ENCODE measurements around the gene PARD3. TPM values are rescaled to one million over a fixed set of nuclear protein-coding genes. Genes with fewer than 3 reads are reported as not detected.

Gene PARD3
- polyA plus RNA-seq, 2 of the 4 experiments (the other 2 are of a cell fraction): 110 to 200 TPM

DNA sequence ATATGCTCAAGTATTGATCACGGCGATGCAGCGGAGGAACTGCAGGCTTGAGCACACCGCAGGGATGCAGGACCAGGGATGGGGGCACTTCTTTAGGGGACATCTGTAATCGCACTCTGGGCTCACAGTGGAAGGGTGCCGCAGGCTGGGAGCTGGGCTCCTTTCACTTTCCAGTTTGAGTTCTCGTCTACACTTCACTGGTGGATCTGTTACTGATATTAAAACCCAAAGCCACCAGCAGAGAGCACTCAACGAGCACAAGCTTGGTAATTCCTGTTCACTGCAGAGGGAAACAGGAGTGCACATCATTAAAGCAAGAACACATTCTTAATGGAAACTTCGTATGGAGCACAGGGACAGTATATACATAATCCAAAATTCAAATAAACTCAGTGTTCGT, 91.3 kb downstream of the PARD3 start:
- 66% methylated on average over 10 of the region's 10 CpGs for WGBS (ENCODE audit: missing lambda C conversion rate)

DNA sequence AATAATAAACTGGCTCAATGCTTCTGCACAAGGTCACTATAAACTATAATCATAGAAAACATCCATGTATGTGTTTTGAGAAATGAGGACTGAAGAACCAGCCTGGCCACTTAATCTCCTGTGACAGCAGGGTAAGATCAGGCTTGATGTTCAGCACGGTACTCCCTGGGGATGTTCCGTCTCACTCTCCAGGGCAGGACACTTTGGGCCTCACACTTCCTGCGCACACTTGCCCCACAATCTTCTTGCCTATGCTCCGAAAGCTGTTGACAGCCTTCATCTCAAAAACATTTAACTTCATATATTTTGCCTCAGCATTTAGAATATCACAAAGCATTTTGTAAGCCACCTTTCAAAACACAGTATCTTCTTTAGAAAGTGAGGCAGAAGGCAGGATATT, 92.7 kb downstream of the PARD3 start:
- 93% methylated on average over 4 of the region's 4 CpGs for WGBS (ENCODE audit: missing lambda C conversion rate)
- no peak for FAIRE-seq
- no peak for DNase-seq (ENCODE audit: low read depth in 1 of 2, low spot score in 1 of 2)
- ATAC-seq: no peak
- H3K9me3 ChIP-seq: no peaks in the 10 kb centered on the region
- H3K4me1 ChIP-seq: peaks cover 48% of the 10 kb centered on the region
- H3K27ac ChIP-seq: no peak overlapping the region
- POLR2A ChIA-PET: no interaction called here
- H3K4me2 ChIP-seq: no peak overlapping the region
- CTCF ChIA-PET: interaction anchor here (0.6 to 3.3 kb wide), 8 partner anchors 11 to 57 kb away, joined by 3 to 22 read pairs (median 4); no protein-coding TSS in a partner anchor
- TF ChIP-seq MAZ (IDR thresholded peaks at IDR 0.05; ENCODE audit: borderline replicate concordance, low read depth, low read length) (no peak), EP300 (IDR thresholded peaks at IDR 0.05) (no peak), NPAS2 (CRISPR knock-in tag; IDR thresholded peaks at IDR 0.05; ENCODE audit: borderline replicate concordance) (no peak), KDM5A (IDR thresholded peaks at IDR 0.05) (no peak), ESRRA (IDR thresholded peaks at IDR 0.05; ENCODE audit: borderline replicate concordance, low read length) (no peak), TP53 (CRISPR knock-in tag; IDR thresholded peaks at IDR 0.05) (no peak), CEBPB (IDR thresholded peaks at IDR 0.05) (no peak), HOXB5 (CRISPR knock-in tag; IDR thresholded peaks at IDR 0.05) (no peak)
- TF ChIP-seq, protein P1, sequence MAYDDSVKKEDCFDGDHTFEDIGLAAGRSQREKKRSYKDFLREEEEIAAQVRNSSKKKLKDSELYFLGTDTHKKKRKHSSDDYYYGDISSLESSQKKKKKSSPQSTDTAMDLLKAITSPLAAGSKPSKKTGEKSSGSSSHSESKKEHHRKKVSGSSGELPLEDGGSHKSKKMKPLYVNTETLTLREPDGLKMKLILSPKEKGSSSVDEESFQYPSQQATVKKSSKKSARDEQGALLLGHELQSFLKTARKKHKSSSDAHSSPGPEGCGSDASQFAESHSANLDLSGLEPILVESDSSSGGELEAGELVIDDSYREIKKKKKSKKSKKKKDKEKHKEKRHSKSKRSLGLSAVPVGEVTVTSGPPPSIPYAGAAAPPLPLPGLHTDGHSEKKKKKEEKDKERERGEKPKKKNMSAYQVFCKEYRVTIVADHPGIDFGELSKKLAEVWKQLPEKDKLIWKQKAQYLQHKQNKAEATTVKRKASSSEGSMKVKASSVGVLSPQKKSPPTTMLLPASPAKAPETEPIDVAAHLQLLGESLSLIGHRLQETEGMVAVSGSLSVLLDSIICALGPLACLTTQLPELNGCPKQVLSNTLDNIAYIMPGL (CRISPR knock-in tag; IDR thresholded peaks at IDR 0.05; ENCODE audit: borderline replicate concordance): no peak
- TF ChIP-seq, protein P2, sequence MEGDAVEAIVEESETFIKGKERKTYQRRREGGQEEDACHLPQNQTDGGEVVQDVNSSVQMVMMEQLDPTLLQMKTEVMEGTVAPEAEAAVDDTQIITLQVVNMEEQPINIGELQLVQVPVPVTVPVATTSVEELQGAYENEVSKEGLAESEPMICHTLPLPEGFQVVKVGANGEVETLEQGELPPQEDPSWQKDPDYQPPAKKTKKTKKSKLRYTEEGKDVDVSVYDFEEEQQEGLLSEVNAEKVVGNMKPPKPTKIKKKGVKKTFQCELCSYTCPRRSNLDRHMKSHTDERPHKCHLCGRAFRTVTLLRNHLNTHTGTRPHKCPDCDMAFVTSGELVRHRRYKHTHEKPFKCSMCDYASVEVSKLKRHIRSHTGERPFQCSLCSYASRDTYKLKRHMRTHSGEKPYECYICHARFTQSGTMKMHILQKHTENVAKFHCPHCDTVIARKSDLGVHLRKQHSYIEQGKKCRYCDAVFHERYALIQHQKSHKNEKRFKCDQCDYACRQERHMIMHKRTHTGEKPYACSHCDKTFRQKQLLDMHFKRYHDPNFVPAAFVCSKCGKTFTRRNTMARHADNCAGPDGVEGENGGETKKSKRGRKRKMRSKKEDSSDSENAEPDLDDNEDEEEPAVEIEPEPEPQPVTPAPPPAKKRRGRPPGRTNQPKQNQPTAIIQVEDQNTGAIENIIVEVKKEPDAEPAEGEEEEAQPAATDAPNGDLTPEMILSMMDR (IDR thresholded peaks at IDR 0.05): no peak
- TF ChIP-seq, protein P3, sequence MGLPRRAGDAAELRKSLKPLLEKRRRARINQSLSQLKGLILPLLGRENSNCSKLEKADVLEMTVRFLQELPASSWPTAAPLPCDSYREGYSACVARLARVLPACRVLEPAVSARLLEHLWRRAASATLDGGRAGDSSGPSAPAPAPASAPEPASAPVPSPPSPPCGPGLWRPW (IDR thresholded peaks at IDR 0.05): no peak
- H3K4me3 ChIP-seq: no peak overlapping the region

More for the DNA sequence above, 91.3 kb downstream of the PARD3 start:
- H3K4me1 ChIP-seq: peaks cover 59% of the 10 kb centered on the region
- H3K4me2 ChIP-seq: 0 out of 3 replicates have a peak overlapping the region, but pooled peaks have one; percentile 36
- H3K27ac ChIP-seq: 0 out of 6 replicates have a peak overlapping the region, but pooled peaks of 1 of the 2 experiments have one; percentile 16
- DNase-seq (ENCODE audit: low read depth in 1 of 2, low spot score in 1 of 2) (peak in 1 of 2 experiments; percentile 54), ATAC-seq (peak; percentile 67 to 71), FAIRE-seq (no peak)
- TF ChIP-seq, protein P2 (IDR thresholded peaks at IDR 0.05): peak; percentile 60
- TF ChIP-seq POLR2AphosphoS2 (conservative IDR thresholded peaks at IDR 0.05; ENCODE audit: low read length) (no peak), SMC3 (IDR thresholded peaks at IDR 0.05) (peak; percentile 76), RAD21 (conservative IDR thresholded peaks at IDR 0.05 in 1 of 2, IDR thresholded peaks at IDR 0.05 in 1 of 2) (peak; percentile 76 to 79)
- ChIA-PET CTCF (interaction anchor here (0.6 to 3.3 kb wide), 27 partner anchors 9 to 297 kb away, joined by 3 to 22 read pairs (median 5); no protein-coding TSS in a partner anchor), POLR2A (no interaction called here)
- no peak overlapping the region for H3K4me3 ChIP-seq
- no peaks in the 10 kb centered on the region for H3K9me3 ChIP-seq

All from A549 (cell line).